22Rv1 (cell line): ENCODE data around the gene GNG12.

Source experiments
- H3K27ac ChIP-seq: fragments of 450-650 bp; 2 replicates; pipeline ENCODE4 v1.5.1; 2017
- ZFX ChIP-seq: fragments of 450-650 bp; IDR thresholded peaks from 2 replicates; pipeline ENCODE4 v1.6.1; 2017; ENCODE audit warnings: antibody characterized with exemption, borderline replicate concordance
- TF ChIP-seq, protein P1 (sequence below): fragments of 450-650 bp; IDR thresholded peaks from 2 replicates; pipeline ENCODE4 v1.5.1; 2017; ENCODE audit warnings: mild to moderate bottlenecking

Gene GNG12

DNA sequence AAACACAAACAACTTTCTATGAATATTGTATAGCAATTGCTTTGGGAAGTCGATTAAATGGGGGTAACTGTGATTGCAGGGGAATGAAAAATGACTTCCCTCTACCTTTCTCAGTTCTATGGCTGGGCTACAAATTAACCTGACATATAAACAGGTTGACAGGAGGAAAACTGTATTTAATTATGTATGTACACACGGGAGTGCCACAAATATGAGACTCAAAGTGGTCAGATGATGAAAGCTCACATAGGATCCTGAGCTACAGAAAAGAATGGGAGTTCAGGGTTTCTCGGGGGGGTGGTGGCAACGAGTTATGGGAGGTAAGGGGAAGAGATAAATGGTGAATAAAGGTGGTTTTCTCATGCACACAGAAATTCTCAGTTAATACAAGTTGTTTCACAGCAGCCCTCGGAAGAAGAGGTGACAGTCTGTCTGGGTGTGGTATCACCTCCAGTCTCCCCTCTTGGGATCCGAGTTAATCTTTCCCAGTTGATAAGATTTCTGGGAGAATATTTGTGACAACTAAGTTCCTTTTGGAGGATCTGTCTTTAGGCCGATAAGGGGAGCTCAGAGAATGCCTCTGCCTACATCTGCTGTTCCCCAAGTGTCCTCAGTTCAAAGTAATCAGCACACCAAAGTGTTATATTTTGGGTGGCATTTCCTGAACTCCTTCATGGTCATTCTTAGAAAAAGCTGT, 122.0 kb downstream of the GNG12 start:
- no peak overlapping the region for H3K27ac ChIP-seq
- no peak for TF ChIP-seq ZFX
- TF ChIP-seq, protein P1, sequence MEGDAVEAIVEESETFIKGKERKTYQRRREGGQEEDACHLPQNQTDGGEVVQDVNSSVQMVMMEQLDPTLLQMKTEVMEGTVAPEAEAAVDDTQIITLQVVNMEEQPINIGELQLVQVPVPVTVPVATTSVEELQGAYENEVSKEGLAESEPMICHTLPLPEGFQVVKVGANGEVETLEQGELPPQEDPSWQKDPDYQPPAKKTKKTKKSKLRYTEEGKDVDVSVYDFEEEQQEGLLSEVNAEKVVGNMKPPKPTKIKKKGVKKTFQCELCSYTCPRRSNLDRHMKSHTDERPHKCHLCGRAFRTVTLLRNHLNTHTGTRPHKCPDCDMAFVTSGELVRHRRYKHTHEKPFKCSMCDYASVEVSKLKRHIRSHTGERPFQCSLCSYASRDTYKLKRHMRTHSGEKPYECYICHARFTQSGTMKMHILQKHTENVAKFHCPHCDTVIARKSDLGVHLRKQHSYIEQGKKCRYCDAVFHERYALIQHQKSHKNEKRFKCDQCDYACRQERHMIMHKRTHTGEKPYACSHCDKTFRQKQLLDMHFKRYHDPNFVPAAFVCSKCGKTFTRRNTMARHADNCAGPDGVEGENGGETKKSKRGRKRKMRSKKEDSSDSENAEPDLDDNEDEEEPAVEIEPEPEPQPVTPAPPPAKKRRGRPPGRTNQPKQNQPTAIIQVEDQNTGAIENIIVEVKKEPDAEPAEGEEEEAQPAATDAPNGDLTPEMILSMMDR = no peak

DNA sequence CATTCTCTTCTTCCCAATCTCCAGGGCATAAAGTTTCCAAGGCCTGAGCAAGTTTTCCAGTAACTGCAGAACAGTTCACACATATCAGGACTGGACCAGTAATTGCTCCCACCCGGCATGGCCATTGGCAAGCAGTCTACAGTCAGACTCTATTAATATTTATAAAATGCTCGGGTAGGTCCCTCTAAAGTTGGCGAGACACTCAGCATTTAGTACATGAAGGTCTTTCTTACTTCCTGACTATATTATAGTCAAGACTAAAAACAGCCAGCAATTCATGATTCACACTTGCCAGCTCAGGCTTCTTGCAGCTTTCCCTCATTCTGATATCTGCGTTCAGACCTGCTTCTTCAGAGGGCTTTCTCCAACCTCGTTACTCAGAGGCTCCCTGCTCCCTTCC, 122.8 kb downstream of the GNG12 start:
- no peak overlapping the region for H3K27ac ChIP-seq
- no peak for TF ChIP-seq ZFX
- TF ChIP-seq, protein P1 = no peak

DNA sequence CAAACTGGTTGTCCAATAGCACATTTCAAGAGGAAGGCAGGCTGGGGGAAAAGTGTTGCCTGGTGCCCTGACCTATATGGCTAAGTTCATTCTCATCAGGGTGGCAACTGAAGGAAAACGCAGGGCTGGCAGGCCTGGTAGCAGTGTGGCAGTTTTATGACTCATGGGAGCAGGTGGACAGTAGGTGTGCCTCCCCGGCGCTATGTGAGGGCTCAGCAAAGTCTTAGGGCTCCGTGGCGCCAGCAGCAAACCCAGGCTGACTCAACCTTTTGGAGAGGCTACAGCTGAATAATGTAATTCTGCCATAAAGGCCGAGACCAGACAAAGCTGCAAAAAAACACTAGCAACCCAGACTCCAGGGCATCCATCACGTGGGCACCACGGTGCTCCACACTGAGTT, 124.7 kb downstream of the GNG12 start:
- no peak for TF ChIP-seq ZFX
- TF ChIP-seq, protein P1 = no peak
- H3K27ac ChIP-seq = no peak overlapping the region

DNA sequence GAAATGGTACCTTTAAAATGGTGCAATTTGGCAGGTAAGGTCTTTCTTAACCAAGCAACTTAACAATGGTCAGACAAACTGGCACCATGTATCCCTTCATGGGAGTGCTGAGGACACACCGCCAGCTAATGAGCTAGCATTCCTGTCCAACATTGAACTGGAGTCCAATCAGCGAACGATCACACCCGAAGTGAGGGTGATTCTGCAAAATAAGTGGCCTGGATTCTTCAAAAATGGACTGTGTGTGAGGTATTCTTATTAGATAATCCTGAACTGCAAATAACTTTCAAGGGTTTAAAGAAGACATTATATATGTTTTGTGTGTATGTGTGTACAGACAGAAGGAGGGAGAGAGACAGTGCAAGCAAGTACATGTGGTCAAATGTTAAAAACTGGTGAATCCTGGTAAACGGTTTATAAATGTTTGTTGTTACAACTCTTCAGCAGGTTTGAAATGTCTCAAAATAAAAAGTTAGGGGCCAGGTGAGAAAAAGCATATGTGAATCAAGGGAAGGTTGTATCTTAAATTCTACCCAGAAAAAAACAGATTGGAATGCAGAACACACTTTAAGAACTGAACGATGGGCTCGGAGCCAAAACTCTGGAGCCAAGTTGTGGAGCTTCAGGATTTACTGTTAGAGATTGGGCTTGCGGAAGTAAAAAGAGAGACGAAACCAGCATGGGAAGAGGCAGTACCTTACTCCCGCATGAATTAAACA, 127.4 kb downstream of the GNG12 start:
- TF ChIP-seq, protein P1 = no peak
- no peak overlapping the region for H3K27ac ChIP-seq

DNA sequence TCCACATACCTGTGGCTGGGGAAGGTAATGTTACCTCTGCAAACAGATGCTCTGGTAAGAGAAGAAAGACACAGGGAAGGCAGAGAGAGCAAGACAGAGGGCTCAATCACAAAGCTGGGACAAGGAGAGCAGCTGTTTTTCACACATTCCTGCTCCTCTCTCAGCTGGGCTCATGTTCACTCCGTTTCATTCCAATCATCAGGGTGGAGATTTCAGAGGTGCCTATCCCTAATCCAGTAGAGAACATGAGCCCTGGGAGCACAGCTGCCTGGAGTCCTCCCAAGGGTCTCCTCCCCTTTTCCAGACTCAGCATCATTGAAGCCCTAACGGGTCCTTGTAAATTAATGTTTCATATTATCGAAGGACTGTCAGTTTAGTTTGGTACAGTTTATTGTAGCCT, 128.9 kb downstream of the GNG12 start:
- no peak for TF ChIP-seq ZFX
- TF ChIP-seq, protein P1 = no peak
- no peak overlapping the region for H3K27ac ChIP-seq

DNA sequence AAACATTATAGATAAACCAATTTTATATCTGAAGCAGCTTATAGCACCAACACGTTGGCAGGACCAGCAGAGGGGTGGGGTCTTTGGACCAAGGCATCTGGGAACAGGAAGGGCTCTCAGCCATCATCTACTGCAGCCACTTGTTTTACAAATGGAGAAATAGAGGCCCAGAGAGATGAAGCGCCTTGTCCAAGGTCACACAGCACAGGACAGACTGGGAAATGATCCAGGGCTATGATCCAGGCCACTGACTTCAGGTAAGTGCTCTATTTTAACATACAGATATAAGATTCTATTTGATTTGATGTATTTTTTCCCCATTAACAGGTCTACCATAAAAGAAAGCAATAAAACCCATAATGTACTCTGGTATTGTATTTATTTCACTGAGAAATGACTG, 131.4 kb downstream of the GNG12 start:
- H3K27ac ChIP-seq = no peak overlapping the region
- TF ChIP-seq, protein P1 = no peak
- no peak for TF ChIP-seq ZFX

DNA sequence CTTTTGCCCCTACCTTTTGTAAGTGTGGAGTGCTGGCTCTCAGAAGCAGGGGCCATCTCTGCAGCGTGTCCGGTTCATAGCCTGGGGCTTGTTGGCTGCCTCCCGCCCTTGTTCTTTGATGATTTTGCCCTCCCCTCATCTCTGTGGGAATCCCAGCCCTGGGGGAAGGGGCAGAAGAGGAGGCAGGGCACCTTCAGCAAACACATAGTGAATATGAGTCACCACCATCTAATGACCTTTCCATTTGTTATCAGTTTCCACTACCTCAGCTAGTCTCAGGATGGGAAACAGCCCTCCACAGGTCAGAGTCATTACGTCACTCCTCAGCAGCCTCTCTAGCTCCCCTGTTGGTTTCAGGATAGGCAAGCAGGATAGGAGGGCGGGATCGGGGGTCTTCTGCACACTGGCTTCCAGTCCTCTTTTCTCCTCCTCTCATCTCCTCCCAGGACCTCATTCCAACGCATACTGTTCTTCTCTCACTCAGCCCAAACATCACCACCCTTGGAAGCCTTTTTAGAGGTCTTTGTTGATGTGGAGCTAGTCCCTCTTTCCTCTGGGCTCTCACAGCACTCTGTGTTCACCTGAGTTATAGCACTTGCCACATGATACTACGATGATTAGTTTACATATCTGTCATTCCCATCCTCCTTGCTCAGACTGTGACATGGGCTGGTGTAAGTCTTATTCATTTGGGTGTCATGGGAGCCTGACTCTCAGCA, 132.4 kb downstream of the GNG12 start:
- TF ChIP-seq, protein P1 = peak; percentile 34
- TF ChIP-seq ZFX = no peak
- H3K27ac ChIP-seq = peak overlapping the region; percentile 27; the same call in 1 of the 2 replicates
